Measurements from ENCODE around the gene ATP8B3. TPM values are rescaled to one million over a fixed set of nuclear protein-coding genes. Genes with fewer than 3 reads are reported as not detected.

ATP8B3 gene
- total and polyA plus RNA-seq, 2 experiments from 2014 or later, result 2.1 to 6.0 TPM

GRCh38 chr19:1846517-1847204, 34.6 kb upstream of the ATP8B3 start:
- peaks cover 64% of the 10 kb centered on the region for H3K79me2 ChIP-seq (replicated peaks; ENCODE audit: insufficient read depth)
- H3K27ac ChIP-seq (ENCODE audit: low read depth), result no peak overlapping the region
- peaks cover 26% of the 10 kb centered on the region for H3K27me3 Mint-ChIP-seq (ENCODE audit: insufficient read depth, low read depth, poor library complexity)

More at GRCh38 chr19:1846517-1847204, 34.6 kb upstream of the ATP8B3 start:
- Mint-ChIP-seq H3K9me3 (0 out of 3 replicates have a peak, but pooled peaks cover 2% of the 10 kb centered on the region), H3K36me3 (ENCODE audit: low read depth) (no peaks in the 10 kb centered on the region; the same call in 2 of the 3 replicates), H3K27ac (no peak overlapping the region), H3K4me1 (peaks cover 28% of the 10 kb centered on the region), H3K4me3 (peak overlapping the region; percentile 90)
- no peak for TF ChIP-seq EZH2phosphoT487 (IDR thresholded peaks at IDR 0.05; ENCODE audit: unreplicated experiment)
- TF ChIP-seq ZNF114 (CRISPR knock-in tag; IDR thresholded peaks at IDR 0.05), result no peak
- TF ChIP-seq, protein P1, sequence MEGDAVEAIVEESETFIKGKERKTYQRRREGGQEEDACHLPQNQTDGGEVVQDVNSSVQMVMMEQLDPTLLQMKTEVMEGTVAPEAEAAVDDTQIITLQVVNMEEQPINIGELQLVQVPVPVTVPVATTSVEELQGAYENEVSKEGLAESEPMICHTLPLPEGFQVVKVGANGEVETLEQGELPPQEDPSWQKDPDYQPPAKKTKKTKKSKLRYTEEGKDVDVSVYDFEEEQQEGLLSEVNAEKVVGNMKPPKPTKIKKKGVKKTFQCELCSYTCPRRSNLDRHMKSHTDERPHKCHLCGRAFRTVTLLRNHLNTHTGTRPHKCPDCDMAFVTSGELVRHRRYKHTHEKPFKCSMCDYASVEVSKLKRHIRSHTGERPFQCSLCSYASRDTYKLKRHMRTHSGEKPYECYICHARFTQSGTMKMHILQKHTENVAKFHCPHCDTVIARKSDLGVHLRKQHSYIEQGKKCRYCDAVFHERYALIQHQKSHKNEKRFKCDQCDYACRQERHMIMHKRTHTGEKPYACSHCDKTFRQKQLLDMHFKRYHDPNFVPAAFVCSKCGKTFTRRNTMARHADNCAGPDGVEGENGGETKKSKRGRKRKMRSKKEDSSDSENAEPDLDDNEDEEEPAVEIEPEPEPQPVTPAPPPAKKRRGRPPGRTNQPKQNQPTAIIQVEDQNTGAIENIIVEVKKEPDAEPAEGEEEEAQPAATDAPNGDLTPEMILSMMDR (conservative IDR thresholded peaks at IDR 0.05; ENCODE audit: low read depth in 2 of 2), result no peak
- TF ChIP-seq CREB1 (CRISPR knock-in tag; IDR thresholded peaks at IDR 0.05; ENCODE audit: low read depth), result no peak
- no peak for TF ChIP-seq ZNF462 (CRISPR knock-in tag; IDR thresholded peaks at IDR 0.05)
- TF ChIP-seq NANOG (IDR thresholded peaks at IDR 0.05; ENCODE audit: borderline replicate concordance), result no peak
- no peak for TF ChIP-seq REST (IDR thresholded peaks at IDR 0.05; ENCODE audit: unreplicated experiment)
- TF ChIP-seq, protein P2, sequence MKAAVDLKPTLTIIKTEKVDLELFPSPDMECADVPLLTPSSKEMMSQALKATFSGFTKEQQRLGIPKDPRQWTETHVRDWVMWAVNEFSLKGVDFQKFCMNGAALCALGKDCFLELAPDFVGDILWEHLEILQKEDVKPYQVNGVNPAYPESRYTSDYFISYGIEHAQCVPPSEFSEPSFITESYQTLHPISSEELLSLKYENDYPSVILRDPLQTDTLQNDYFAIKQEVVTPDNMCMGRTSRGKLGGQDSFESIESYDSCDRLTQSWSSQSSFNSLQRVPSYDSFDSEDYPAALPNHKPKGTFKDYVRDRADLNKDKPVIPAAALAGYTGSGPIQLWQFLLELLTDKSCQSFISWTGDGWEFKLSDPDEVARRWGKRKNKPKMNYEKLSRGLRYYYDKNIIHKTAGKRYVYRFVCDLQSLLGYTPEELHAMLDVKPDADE (IDR thresholded peaks at IDR 0.05), result no peak
- no peak for TF ChIP-seq JUNB (IDR thresholded peaks at IDR 0.05; ENCODE audit: unreplicated experiment)
- TF ChIP-seq POLR2AphosphoS5 (IDR thresholded peaks at IDR 0.05; ENCODE audit: low read depth), result no peak
- no peak for TF ChIP-seq EZH2 (IDR thresholded peaks at IDR 0.05; ENCODE audit: low read depth, unreplicated experiment)
- TF ChIP-seq STAT1 (IDR thresholded peaks at IDR 0.05; ENCODE audit: unreplicated experiment), result no peak
- TF ChIP-seq ZNF331 (CRISPR knock-in tag; IDR thresholded peaks at IDR 0.05; ENCODE audit: low read depth), result no peak
- H3K4me1 ChIP-seq (ENCODE audit: insufficient read depth), result peaks cover 3% of the 10 kb centered on the region; the same call in 1 of the 2 replicates
- peak overlapping the region; percentile 98 for H3K4me2 ChIP-seq
- H2AFZ ChIP-seq, result no peak overlapping the region
- no peak for ATAC-seq
- H3K27me3 ChIP-seq (ENCODE audit: insufficient read depth), result no peaks in the 10 kb centered on the region
- peaks cover 16% of the 10 kb centered on the region for H3F3A ChIP-seq (replicated peaks; ENCODE audit: low read depth)
- peaks cover 24% of the 10 kb centered on the region for H4K20me1 ChIP-seq (replicated peaks; ENCODE audit: insufficient read depth)
- no peaks in the 10 kb centered on the region for H3K9me2 ChIP-seq (ENCODE audit: insufficient read depth)
- no peak for DNase-seq (ENCODE audit: low spot score)
- no peaks in the 10 kb centered on the region for H3K36me3 ChIP-seq (ENCODE audit: insufficient read depth)
- peak overlapping the region; percentile 96 for H3K4me3 ChIP-seq

Data from GM23338 (cell line).